Sciatic nerve (tissue), 2 donors: Measurements from ENCODE around the gene TJP3. TPM values are rescaled to one million over a fixed set of nuclear protein-coding genes. Genes with fewer than 3 reads are reported as not detected.

ENCODE experiments used
- ATAC-seq: fragments of 200-7000 bp; cut with Tn5 transposase; one replicate; pipeline ENCODE4 v1.9.1; 2020; ENCODE audit warnings: mild to moderate bottlenecking, moderate library complexity
- DNase-seq: peaks from one replicate; pipeline ENCODE4 v3.0.0-alpha.2; 2020; ENCODE audit warnings: low spot score
- intact Hi-C: fragments of 100-400 bp; cut with DNase I; formaldehyde crosslinking; loops from one replicate; pipeline ENCODE4 v1.14.2; 2022
- total RNA-seq: library from RNA; stranded (reverse); fragmentation: NEBNext Ultra II Directional; extraction: Animal tissue kit (Norgen Biotek cat#: 25700); gene quantifications from one replicate; pipeline ENCODE4 v1.2.1, GENCODE V29; 2021
- donor health status: DM: no; HTN: no; CAD: no.
- donor health status: DM: no; HTN: no; CAD: no.

The TJP3 gene
- total RNA-seq, 1 donor from 2014 or later, result 2.1 TPM

- intact Hi-C loops, result no loop called here
- peak; percentile 88 for DNase-seq
- ATAC-seq, result peak; percentile 81
Observed at GRCh38 chr19:3670796-3671679, 37.1 kb upstream of the TJP3 start.

DNA sequence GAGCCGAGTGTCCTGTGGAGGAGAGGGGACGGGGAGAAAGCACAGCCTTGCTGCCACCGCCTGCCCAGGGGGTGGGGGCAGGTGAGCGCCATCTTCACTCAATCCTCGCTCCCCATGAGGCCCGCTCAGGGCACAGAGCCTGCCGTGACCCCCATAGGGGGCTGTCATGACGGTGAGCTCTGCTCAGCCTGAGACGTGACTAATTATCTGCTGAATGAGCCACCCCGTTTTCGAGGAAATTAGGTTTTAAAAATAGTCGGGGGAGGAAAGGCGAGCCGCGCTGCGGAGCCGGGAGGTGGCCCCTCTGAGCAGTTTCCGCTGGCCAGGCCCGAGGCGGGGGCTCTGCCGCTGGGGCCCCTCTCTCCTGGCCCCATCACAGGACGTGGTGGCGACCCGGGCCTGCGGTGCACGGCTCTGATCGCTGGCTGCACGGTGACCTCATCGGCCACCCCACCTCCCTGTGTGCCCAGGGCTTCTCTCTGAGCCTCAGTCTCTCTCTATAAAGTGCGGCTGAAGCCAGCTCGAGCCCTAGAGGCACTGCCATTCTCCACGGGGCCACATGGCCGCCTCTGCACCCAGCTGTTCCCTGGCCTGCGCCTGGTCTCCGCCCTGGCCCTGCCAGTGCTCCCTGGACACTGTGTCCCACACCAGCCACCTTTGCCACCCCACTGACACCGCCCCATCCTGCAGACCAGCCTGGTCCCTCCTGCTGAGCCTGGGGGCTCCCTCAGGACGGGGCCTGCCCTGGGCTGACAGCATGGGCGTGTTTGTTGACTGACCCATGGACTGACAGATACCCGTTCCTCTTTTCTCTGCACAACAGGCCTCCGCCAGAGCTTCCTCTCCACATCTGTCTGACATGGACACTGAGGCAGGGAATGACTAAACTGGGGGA lies 36.3 kb upstream of the TJP3 start:
- DNase-seq, result no peak
- intact Hi-C loops, result no loop called here
- ATAC-seq, result no peak

DNA sequence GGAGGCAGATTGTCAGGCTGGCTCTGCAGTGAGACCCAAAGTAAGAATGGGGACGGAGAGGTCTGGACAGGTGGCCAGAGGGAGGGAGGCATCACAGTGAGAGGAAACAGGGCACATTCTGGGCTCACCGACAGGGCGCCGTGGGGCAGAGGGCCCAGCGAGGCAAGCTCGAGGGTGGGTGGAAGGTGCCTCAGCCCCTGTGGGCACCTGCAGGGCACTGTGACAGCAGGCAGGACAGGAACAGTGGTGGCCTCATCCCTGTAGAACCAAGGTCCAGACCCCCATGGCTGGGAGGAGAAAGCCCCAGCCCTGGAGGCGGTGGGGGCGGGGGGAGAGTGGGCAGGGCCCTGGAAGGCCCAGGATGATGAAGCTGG lies 35.6 kb upstream of the TJP3 start:
- intact Hi-C loops, result no loop called here
- DNase-seq (no peak), ATAC-seq (no peak)

GRCh38 chr19:3672993-3673392 lies 35.2 kb upstream of the TJP3 start:
- intact Hi-C loops, result no loop called here
- ATAC-seq, result no peak
- DNase-seq, result no peak

GRCh38 chr19:3673506-3674439 lies 34.4 kb upstream of the TJP3 start:
- ATAC-seq (no peak), DNase-seq (no peak)
- intact Hi-C loops, result no loop called here

DNA sequence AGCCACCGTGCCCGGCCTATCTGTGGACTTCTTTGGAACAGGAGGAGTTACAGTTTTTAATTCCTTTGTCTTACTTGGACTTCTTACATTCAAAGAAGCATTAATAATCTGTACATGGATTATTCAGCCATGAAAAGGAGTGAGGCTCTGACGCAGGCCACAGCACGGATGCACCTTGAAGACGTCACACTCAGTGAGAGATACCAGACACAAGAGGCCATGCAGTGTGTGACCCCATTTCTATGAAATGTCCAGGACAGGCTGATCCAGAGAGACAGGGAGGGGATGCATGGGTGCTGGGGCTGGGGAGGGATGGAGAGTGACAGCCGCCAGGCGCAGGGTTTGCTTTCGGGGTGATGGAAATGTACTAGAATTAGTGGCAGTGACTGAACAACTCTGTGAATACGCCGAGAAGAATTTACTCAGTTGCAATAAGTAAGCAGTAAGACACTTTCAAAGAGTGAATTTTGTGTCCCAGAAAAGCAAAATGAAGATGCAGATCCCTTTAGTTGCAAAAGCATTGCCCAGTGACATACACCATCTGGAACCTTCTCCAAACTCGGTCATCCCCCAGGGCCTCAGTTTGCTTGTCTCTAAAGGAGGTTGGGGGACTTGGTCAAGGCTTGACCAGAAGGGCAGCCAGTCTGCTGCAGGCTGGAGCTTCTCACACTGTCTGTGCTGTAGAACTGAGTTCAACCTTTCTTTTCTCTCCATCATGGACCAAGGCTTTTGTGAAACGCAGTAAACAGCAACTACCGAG lies 33.2 kb upstream of the TJP3 start:
- no peak for ATAC-seq
- no peak for DNase-seq
- intact Hi-C loops, result no loop called here

DNA sequence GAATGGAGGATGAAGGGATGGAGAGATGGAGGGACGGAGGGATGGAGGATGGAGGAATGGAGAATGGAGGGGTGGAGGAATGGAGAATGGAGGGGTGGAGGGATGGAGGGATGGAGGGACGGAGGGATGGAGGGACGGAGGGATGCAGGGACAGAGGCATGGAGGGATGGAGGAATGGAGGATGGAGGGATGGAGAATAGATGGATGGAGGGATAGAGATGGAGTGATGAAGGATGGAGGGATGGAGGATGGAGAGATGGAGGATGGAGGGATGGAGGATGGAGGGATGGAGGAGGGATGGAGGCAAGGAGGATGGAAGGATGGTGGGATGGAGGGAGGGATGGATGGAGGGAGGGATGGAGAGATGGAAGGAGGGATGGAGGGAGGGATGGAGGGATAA lies 30.0 kb upstream of the TJP3 start:
- no peak for DNase-seq
- intact Hi-C loops, result no loop called here
- no peak for ATAC-seq

GRCh38 chr19:3679138-3679537 lies 29.0 kb upstream of the TJP3 start:
- intact Hi-C loops, result no loop called here
- ATAC-seq (no peak), DNase-seq (no peak)

DNA sequence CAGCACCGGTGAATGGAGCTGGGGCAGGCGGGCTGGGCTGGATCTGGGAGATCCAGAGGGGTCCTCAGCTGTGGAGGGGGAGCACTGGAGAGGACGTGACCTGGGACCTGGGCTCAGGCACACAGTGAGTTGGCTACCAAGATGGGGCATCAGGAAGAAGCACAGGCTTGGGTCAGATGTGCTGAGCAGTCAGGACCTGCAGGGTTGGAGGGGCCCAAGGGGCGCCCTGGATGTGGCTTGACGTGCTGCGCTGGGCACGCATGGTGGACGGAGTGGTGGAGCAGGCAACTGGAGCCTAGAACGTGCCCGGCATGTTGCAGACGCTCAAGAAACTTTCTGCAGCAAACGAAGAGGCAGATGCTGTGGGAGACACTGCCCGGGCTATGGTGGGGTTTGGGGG lies 28.6 kb upstream of the TJP3 start:
- intact Hi-C loops, result no loop called here

GRCh38 chr19:3680939-3681338 lies 27.2 kb upstream of the TJP3 start:
- intact Hi-C loops, result no loop called here
- ATAC-seq, result no peak
- no peak for DNase-seq

More for the DNA sequence above, 28.6 kb upstream of the TJP3 start:
- ATAC-seq (no peak), DNase-seq (no peak)

GRCh38 chr19:3682286-3682685 lies 25.9 kb upstream of the TJP3 start:
- DNase-seq, result no peak
- intact Hi-C loops, result no loop called here
- no peak for ATAC-seq

DNA sequence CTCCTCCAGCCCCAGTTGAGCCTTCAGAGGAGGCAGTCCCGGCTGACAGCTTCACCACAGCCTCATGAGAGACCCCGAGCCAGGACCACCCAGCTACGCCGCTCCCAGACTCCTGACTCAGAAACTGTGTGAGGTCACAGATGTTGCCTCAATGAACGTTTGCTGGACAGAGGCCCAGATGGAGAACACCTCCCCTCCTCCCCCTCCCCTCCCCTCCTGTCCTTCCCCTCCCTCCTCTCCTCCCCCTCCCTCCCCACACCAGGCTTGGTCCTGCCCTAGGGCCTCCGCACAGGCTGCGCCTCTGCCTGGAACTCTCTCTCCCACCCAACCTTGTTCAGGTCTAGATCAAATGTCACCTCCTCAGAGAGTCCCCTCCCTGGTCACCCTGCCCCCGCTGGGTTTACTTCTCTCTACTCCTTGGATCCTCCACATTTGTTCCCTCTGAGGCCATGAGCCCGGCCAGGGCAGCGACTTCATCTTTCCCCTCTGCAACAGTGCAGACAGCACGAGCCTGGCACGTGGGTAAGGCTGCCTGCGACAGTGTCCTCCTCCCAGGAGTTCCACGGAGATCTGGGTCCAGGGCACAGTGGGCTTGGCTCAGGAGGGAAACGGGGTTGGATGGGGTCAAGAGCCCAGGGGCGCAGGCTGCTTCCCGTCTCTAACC lies 25.3 kb upstream of the TJP3 start:
- DNase-seq (no peak), ATAC-seq (peak; percentile 69)
- intact Hi-C loops, result no loop called here

GRCh38 chr19:3683405-3684053 lies 24.7 kb upstream of the TJP3 start:
- no peak for DNase-seq

DNA sequence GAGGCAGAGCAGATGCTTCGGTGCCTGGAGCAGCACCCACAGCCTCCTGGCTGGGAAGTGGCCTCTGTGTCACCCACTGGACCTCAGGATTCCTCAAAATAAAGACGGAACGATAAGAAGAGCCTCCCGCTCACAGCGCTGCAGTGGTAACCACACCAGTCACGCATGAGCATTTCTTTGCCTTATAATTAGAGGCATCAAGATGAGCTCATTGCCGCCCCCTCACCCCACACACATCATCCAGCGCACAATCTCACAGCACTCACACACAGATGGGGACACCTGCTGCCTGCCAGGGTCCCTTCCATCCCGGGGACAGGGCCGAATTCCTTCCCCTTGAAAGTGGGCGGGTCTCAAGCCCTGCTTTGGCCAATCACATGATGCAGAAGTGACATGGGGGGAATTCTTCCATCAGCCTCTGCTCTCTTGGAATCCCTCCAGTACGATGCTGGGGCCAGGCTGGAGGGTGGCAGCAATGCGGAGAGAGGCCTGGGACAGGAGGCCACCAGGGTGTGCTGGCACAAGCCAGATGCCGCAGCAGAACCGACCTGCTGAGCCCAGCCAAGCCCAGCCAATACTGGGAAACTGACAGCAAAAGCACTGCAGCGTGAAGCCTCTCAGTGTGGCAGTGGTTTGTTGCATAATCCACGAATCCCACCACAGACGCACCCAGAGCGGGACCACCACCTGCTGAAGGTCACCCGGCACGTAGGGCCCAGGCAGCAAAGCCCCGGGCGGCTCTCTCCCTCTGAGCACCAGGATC lies 23.9 kb upstream of the TJP3 start:
- DNase-seq (no peak), ATAC-seq (no peak)
- intact Hi-C loops, result no loop called here

More at GRCh38 chr19:3683405-3684053, 24.7 kb upstream of the TJP3 start:
- intact Hi-C loops, result no loop called here
- ATAC-seq, result no peak

DNA sequence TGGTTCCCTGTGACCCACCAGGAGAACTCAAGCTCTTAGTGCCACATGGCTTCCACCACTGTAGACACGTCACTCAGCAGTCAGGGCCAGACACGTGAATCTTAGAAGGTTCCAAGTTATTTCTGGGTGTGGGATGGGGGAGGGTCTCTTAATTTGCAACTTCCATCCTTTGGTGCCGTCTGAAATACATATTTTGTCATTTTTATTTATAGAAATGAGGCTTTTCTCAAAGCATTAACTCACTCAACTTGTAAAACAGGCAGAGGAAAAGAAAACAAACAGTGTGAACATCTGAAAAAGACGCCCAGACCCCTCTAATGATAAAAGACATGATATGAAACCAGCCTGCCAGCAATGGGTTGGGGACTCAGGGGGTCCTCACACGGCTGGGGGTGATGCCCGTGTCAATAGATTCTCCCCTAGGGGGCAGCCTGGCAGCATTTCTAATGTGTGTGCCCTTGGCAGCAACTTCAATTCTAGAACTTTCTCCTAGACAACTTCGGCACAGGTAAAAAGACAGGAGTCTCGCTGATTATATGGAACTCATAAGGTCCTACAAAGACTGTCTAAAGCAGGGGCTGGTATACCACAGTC lies 23.3 kb upstream of the TJP3 start:
- intact Hi-C loops, result no loop called here
- no peak for ATAC-seq
- no peak for DNase-seq

GRCh38 chr19:3687393-3687773 lies 20.8 kb upstream of the TJP3 start:
- ATAC-seq (no peak), DNase-seq (no peak)
- intact Hi-C loops, result no loop called here
